Measurements from ENCODE around the gene EWSR1.
"Not testable (repeated sequence)": the region's sequence is repeated elsewhere in the genome, so short reads cannot be mapped to it uniquely, and the experiment has no call there.

The EWSR1 gene

DNA sequence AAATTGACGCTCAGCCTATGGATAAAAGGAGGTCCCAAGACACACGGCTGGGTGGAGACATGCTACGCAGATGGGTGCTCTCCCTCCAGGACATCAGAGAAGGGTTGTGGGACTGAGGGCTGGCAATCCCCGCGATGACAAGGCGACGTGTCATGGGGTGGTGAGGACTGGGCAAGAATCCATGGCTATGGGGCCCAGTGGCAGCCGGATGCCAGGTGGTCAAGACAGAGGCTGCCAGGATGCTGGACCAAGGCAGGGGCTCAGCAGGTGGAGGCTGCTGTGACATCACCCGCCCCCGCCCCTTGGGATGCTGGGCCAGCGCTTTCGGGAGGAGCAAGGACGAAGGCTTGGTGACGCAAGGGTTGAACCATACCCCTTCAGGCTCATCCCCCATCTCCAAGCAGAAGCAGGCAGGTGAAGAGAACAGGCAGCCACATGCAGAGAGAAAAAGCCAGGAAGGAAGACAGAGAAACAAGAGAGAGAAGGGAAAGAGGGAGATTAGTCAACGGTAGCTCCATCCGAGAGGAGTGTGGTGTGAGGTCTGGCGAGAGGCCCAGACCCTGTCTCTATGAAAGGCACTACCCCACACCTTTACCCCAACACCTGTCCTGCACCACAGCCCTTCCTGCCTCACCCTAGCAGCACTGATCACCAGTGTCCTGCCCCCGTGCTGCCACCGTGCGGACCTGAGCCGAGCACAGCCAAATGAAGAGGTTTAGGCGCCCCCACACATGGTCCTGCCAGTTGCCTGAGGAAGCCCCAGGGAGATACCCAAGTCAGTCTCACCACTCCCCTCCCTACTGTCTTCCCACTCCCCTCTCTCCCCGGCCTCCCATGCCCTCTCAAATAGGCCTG lies 71.5 kb downstream of the EWSR1 start:
- no peak for DNase-seq

DNA sequence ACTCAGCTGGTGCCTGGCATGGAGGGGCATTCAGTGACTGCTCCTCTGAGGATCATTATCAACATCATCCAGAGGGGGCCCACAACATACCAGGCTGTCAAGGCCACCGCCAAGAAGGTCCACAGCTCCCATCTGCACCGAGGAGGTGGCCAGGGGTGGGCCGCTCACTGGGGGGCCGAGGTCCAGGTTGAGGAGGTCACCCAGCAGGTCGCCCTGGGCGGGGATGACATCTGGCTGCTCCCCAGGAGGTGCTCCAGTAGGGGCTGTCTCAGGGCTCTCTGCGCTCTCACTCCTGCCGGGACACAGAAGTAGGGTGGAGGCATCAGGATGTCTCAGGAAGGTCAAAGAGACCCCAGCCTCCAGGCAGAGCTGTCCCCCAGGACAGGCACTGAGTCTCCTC lies 72.5 kb downstream of the EWSR1 start:
- DNase-seq, result no peak

DNA sequence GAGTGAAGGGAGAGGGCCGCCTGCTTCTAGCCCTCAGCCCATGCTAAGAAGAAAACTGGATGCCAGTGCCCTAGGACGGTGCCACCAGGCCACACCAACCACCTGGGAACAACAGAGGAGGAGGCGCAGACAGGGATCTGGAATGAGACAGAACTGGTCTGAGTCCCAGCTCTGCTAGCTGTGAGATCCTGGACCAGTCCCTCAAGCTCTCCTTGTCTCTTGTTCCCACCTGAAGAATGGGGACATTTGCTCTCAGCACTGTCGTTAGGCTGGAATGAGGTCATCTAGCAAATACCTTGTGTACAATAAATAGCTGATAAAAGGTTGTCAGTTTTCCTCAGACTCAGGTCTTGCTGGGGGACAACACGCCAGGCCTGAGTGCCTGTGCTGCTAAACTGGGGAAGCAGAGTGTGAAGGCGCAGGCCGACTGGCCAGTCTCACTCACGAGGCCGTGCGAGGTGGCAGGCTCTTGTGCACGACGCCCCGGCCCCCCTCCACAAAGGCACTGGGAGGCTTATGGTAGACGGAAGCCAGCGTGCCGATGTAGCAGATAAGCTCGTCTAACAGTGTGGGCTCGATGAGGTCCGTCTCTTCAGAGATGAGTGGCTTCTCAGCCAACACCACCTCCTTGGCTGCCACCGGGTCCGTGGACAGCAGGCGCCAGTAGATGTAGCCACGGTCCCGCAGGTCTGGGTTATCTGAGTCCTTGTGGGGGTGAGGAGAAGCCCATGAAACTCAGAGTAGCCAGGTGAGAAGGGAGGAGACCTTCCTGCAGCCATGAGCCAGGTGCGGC lies 73.2 kb downstream of the EWSR1 start:
- no peak for DNase-seq

GRCh38 chr22:29341849-29342127 lies 73.7 kb downstream of the EWSR1 start:
- no peak for DNase-seq

DNA sequence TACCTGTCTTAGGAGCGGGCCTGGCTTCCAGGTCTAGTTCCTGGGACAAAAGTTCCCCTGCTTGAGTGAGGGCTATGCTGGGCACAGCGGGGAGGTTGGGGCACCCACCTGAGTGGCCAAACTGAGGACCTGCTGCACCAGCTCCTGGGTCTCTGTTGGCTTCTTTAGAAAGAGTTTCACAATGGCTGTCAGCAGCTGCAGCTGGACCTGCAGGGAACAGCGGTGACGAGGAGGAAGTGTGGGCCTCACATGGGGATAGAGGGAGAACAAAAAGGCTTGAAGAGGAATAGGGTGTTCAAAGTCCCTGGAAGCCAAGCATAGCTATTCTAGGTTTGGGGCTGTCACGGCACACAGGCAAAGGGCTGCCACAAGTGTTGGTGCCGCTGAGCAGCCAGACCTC lies 74.1 kb downstream of the EWSR1 start:
- DNase-seq, result no peak

- DNase-seq, result no peak
These were observed 74.7 kb downstream of the EWSR1 start for GRCh38 chr22:29342577-29343312.

DNA sequence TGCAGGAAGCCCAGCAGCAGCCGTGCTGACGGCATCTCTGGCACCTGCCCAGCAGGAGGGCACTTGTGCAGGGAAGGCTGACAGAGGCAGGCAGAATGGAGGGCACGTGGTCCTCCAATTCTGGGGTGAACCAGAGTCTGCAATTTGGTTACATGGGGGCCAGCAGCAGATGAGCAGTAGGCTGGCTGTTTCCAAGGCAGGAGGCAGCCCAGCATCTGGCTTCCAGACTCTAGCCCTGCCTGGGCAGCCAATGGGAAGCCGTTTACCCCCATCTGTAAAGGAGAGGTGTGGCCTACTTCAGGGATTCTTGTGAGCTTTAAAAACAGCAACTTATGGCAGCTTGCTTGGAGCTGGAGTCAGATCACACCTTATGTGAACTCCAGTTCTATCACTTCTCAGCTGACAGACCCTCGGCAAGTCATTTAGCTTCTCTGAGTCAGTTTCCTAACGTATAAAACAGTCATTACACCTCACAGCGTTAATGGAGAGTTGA lies 75.3 kb downstream of the EWSR1 start:
- DNase-seq, result no peak

DNA sequence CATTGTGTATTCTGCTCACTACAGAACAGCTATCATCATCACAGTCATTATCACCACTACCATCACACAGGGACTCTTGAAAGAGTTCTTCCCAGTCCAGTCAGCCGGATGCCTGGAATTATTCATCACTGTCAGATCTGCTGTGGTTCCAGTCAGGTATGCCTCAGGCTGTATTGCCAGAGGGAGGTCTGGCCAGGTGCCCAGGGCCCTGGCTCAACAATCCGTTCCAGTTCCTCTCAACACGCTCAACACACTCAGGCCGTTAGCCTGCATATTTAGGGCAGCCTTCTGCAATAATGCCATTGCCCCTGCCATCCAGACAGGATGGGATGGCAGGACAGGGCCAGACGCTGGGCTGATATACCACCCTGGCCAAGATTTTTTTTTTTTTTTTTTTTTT lies 76.1 kb downstream of the EWSR1 start:
- peak; percentile 96 for DNase-seq

DNA sequence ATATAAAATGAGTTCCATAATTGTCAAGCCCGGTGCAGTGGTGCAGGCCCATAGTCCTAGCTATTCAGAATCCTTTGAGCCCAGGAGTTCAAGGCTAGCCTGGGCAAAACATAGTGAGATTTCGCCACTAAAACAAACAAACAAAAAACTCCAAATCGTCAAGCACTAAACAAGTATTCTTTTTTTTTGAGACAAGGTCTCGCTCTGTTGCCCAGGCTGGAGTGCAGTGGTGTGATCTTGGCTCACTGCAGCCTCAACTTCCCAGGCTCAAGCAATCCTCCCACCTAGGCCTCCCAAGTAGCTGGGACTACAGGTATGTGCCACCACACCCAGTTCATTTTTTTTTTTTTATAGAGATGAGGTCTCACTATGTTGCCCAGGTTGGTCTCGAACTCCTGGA lies 76.8 kb downstream of the EWSR1 start:
- not testable (repeated sequence) for DNase-seq

GRCh38 chr22:29345932-29346331 lies 77.9 kb downstream of the EWSR1 start:
- DNase-seq, result no peak

GRCh38 chr22:29346659-29347058 lies 78.6 kb downstream of the EWSR1 start:
- no peak for DNase-seq

DNA sequence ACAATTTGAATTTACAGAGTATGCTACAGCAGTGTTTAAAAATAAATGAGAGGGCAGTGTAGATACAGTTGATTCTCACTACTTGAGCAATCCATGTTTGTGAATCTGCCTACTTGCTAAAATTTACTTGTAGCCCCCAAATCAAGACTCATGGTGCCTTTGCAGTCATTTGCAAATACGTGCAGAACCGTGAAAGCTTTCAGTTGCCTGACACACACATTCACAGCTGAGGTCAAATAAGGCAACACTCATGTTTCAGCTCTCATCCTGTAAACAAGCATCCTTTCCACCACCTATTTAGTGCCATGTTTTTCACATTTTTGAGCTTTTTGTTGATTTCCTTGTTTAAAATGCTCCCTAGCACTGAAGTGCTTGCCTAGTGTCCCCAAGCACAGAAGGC lies 80.0 kb downstream of the EWSR1 start:
- DNase-seq, result no peak

GRCh38 chr22:29348956-29349355 lies 80.9 kb downstream of the EWSR1 start:
- DNase-seq, result no peak
